K562 (cell line): ENCODE results near the gene PLAC9. TPM values are rescaled to one million over a fixed set of nuclear protein-coding genes. Genes with fewer than 3 reads are reported as not detected.

Source experiments
- ATF6 ChIP-seq: sonication (generic); formaldehyde crosslinking; IDR thresholded peaks from 2 replicates; pipeline ENCODE4 v1.4.0; 2020; ENCODE audit warnings: mild to moderate bottlenecking, missing genetic modification reagents
- CLOCK ChIP-seq: fragments of 250-450 bp; sonication (Bioruptor Pico); IDR thresholded peaks from 2 replicates; pipeline ENCODE4 v1.4.0; 2020; ENCODE audit warnings: mild to moderate bottlenecking, moderate library complexity, borderline replicate concordance
- CSDE1 ChIP-seq, 2 experiments: fragments of 450-650 bp; IDR thresholded peaks; 2 replicates each; pipeline ENCODE4 v1.6.1; 2016; ENCODE audit warnings: mild to moderate bottlenecking in 1 of 2
- E2F4 ChIP-seq: sonication (generic); formaldehyde crosslinking; IDR thresholded peaks from 2 replicates; pipeline ENCODE4 v1.8.0; 2022; ENCODE audit warnings: mild to moderate bottlenecking, low read depth, missing genetic modification reagents
- ELF4 ChIP-seq: fragments of 450-650 bp; formaldehyde crosslinking; IDR thresholded peaks from 2 replicates; pipeline ENCODE4 v1.4.0; 2022; ENCODE audit warnings: missing genetic modification characterization
- HOXB6 ChIP-seq: fragments of 250-450 bp; sonication (Bioruptor Pico); IDR thresholded peaks from 2 replicates; pipeline ENCODE4 v1.5.1; 2022; ENCODE audit warnings: mild to moderate bottlenecking, borderline replicate concordance
- MNT ChIP-seq, 2 experiments: fragments of 450-650 bp; conservative IDR thresholded peaks; 2 replicates each; pipeline ENCODE4 v1.6.1; 2017; ENCODE audit warnings: mild to moderate bottlenecking in 2 of 2, moderate library complexity in 2 of 2
- PBX2 ChIP-seq, 2 experiments: IDR thresholded peaks in 1 of 2; conservative IDR thresholded peaks in 1 of 2; 2 replicates each; pipeline ENCODE4 v1.6.1; 2016; ENCODE audit warnings: low read depth in 2 of 2, mild to moderate bottlenecking in 1 of 2, missing compliant biosample characterization in 1 of 2, missing genetic modification characterization in 1 of 2, moderate library complexity in 1 of 2
- SMC3 ChIP-seq: conservative IDR thresholded peaks from 2 replicates; pipeline ENCODE4 v1.6.1; 2011; ENCODE audit warnings: low read depth, low read length, improper control_type of control experiment; ENCODE audit not compliant: insufficient read depth
- SP1 ChIP-seq: sonication (generic); formaldehyde crosslinking; IDR thresholded peaks from 2 replicates; pipeline ENCODE4 v1.8.1; 2022; ENCODE audit warnings: mild to moderate bottlenecking, missing genetic modification reagents
- TEAD4 ChIP-seq, 2 experiments: sonication (generic) in 1 of 2; formaldehyde crosslinking in 1 of 2; IDR thresholded peaks; 2 replicates each; pipeline versions ENCODE4 v1.6.1 to v1.8.0; 2012 to 2022; ENCODE audit warnings: borderline replicate concordance in 1 of 2, inconsistent platforms in 1 of 2, low read length in 1 of 2, mild to moderate bottlenecking in 1 of 2, missing genetic modification reagents in 1 of 2
- ZNF197 ChIP-seq: fragments of 200-800 bp; sonication (Bioruptor generic); IDR thresholded peaks from 2 replicates; pipeline ENCODE4 v1.6.1; 2016; ENCODE audit warnings: low read depth, missing genetic modification characterization, missing compliant biosample characterization
- ZNF639 ChIP-seq, 2 experiments: fragments of 200-800 bp in 1 of 2; sonication (Bioruptor generic) in 1 of 2; sonication (generic) in 1 of 2; formaldehyde crosslinking in 1 of 2; IDR thresholded peaks in 1 of 2; conservative IDR thresholded peaks in 1 of 2; 2 replicates each; pipeline versions ENCODE4 v1.5.0 to v1.6.1; 2016 to 2020; ENCODE audit warnings: missing compliant biosample characterization in 1 of 2, missing genetic modification characterization in 1 of 2, missing genetic modification reagents in 1 of 2
- ZNF766 ChIP-seq: fragments of 200-800 bp; sonication (Bioruptor generic); conservative IDR thresholded peaks from 2 replicates; pipeline ENCODE4 v1.6.1; 2016; ENCODE audit warnings: missing genetic modification characterization, missing compliant biosample characterization
- polyA plus RNA-seq, 8 experiments: library from polyadenylated mRNA; depleted of rRNA in 4 of 8; stranded (reverse) in 5 of 8; unstranded in 3 of 8; fragments of >200 nt; fragmentation: Nextera tagmentation in 2 of 8; fragmentation: Illumina TruSeq in 1 of 8; extraction: Ambion mirVana in 2 of 8; extraction: Trizol in 1 of 8; gene quantifications; 2 replicates each; pipeline versions ENCODE4 v1.2.1 to v1.2.3, GENCODE V29; 2011 to 2014; ENCODE audit warnings: inconsistent platforms in 1 of 8, missing spikeins in 1 of 8
- total RNA-seq, 7 experiments: library from RNA; depleted of rRNA in 6 of 7; stranded (reverse); fragments of >200 nt in 6 of 7; fragmentation: Illumina TruSeq in 2 of 7; extraction: Trizol in 2 of 7; gene quantifications; 2 replicates each; pipeline versions ENCODE4 v1.2.1 to v1.2.3, GENCODE V29; 2011 to 2021; ENCODE audit warnings: low replicate concordance in 1 of 7

PLAC9 gene
- total and polyA plus RNA-seq, 9 of the 15 experiments (the other 6 are each of a cell fraction or from before 2014, with no cell fraction given): not detected

- TF ChIP-seq PBX2 (CRISPR knock-in tag; IDR thresholded peaks at IDR 0.05; ENCODE audit: low read depth): no peak
- TF ChIP-seq PBX2 (tag; conservative IDR thresholded peaks at IDR 0.05; ENCODE audit: low read depth): peak; percentile 82
- no peak for TF ChIP-seq MNT (conservative IDR thresholded peaks at IDR 0.05)
- TF ChIP-seq CLOCK: no peak
- no peak for TF ChIP-seq SMC3
- TF ChIP-seq HOXB6 (CRISPR knock-in tag): no peak
- no peak for TF ChIP-seq E2F4
- TF ChIP-seq ZNF197: no peak
- TF ChIP-seq TEAD4 (IDR thresholded peaks at IDR 0.05; ENCODE audit: low read length): 0 out of 2 replicates have a peak, but pooled peaks have one; percentile 25
- no peak for TF ChIP-seq TEAD4 (CRISPR knock-in tag; IDR thresholded peaks at IDR 0.05; ENCODE audit: borderline replicate concordance)
- TF ChIP-seq ATF6: no peak
- no peak for TF ChIP-seq ELF4 (CRISPR knock-in tag)
- no peak for TF ChIP-seq SP1 (CRISPR knock-in tag)
- no peak for TF ChIP-seq ZNF639 (CRISPR knock-in tag; conservative IDR thresholded peaks at IDR 0.05 in 1 of 2, IDR thresholded peaks at IDR 0.05 in 1 of 2)
- TF ChIP-seq ZNF766 (CRISPR knock-in tag): 0 out of 2 replicates have a peak, but pooled peaks have one; percentile 20
- no peak for TF ChIP-seq CSDE1 (IDR thresholded peaks at IDR 0.05)
Observed at GRCh38 chr10:80090121-80090520, 42.4 kb upstream of the PLAC9 start (continued).
